SU-DHL-6 (cell line): ENCODE measurements around the gene THAP7.

ENCODE experiments used
- H2AFZ ChIP-seq: fragments of 200-600 bp; sonication (generic); 2 replicates; pipeline ENCODE4 v1.6.1; 2014; ENCODE audit warnings: low read depth, mild to moderate bottlenecking, moderate library complexity, mixed read lengths, antibody characterized with exemption, low read length; ENCODE audit not compliant: severe bottlenecking
- H3F3A ChIP-seq: fragments of 200-600 bp; shearing (Covaris generic); 2 replicates; pipeline ENCODE4 v1.6.0; 2016; ENCODE audit warnings: antibody characterized with exemption, mild to moderate bottlenecking; ENCODE audit not compliant: insufficient read depth
- H3K27ac ChIP-seq: fragments of 200-600 bp; sonication (generic); 2 replicates; pipeline ENCODE4 v1.5.1; 2016; ENCODE audit warnings: low read depth, mild to moderate bottlenecking, low read length, moderate library complexity, mixed read lengths
- H3K27me3 ChIP-seq: fragments of 200-600 bp; sonication (generic), shearing (Covaris generic); 2 replicates; pipeline ENCODE4 v1.6.0; 2014; ENCODE audit warnings: mild to moderate bottlenecking, low read length
- H3K36me3 ChIP-seq: fragments of 200-600 bp; sonication (generic); 2 replicates; pipeline ENCODE4 v1.6.1; 2014; ENCODE audit warnings: mild to moderate bottlenecking, low read length, mixed read lengths
- H3K4me2 ChIP-seq: fragments of 300-600, 200-600 bp; shearing (Covaris generic), sonication (generic); 2 replicates; pipeline ENCODE4 v1.6.0; 2014; ENCODE audit warnings: low read length, low read depth, mild to moderate bottlenecking; ENCODE audit not compliant: poor library complexity, severe bottlenecking
- H3K4me3 ChIP-seq: fragments of 200-600 bp; sonication (generic); 2 replicates; pipeline ENCODE4 v1.5.1; 2014; ENCODE audit warnings: antibody characterized with exemption, low read length, mild to moderate bottlenecking, mixed read lengths; ENCODE audit not compliant: insufficient read depth, poor library complexity, severe bottlenecking
- H3K79me2 ChIP-seq: fragments of 200-600 bp; sonication (generic); 2 replicates; pipeline ENCODE4 v1.6.1; 2014; ENCODE audit warnings: mild to moderate bottlenecking, low read length, moderate library complexity; ENCODE audit not compliant: insufficient read depth
- H3K9ac ChIP-seq: fragments of 200-600 bp; sonication (generic); 2 replicates; pipeline ENCODE4 v1.7.0; 2014; ENCODE audit warnings: mild to moderate bottlenecking, low read length
- H3K9me2 ChIP-seq: fragments of 200-600 bp; sonication (generic); replicated peaks from 2 replicates; pipeline ENCODE4 v1.6.1; 2014; ENCODE audit warnings: low read length; ENCODE audit not compliant: insufficient read depth
- H3K9me3 ChIP-seq: fragments of 200-600 bp; sonication (generic); 2 replicates; pipeline ENCODE4 v1.6.1; 2014; ENCODE audit warnings: low read length, mixed read lengths; ENCODE audit not compliant: insufficient read depth
- H4K20me1 ChIP-seq: fragments of 200-600 bp; sonication (generic); 2 replicates; pipeline ENCODE4 v1.6.1; 2014; ENCODE audit warnings: low read depth, mild to moderate bottlenecking, antibody characterized with exemption, low read length, moderate library complexity, mixed read lengths
- CTCF ChIP-seq: fragments of 200-600 bp; sonication (generic); IDR thresholded peaks from one replicate; pipeline ENCODE4 v1.5.1; 2017; ENCODE audit warnings: antibody characterized with exemption, mild to moderate bottlenecking, low read length, moderate library complexity; ENCODE audit not compliant: insufficient read depth, poor library complexity, severe bottlenecking
- EZH2phosphoT487 ChIP-seq: fragments of 200-600 bp; sonication (generic), shearing (Covaris generic); conservative IDR thresholded peaks from 2 replicates; pipeline ENCODE4 v1.6.1; 2018; ENCODE audit warnings: mild to moderate bottlenecking, antibody characterized with exemption, low read length, moderate library complexity, mixed read lengths

THAP7 gene

GRCh38 chr22:21016644-21017420 is 14.9 kb upstream of the THAP7 start:
- Histone ChIP-seq H3K4me2 (no peak overlapping the region), H3F3A (no peaks in the 10 kb centered on the region), H3K79me2 (no peaks in the 10 kb centered on the region), H4K20me1 (no peaks in the 10 kb centered on the region), H3K27ac (no peak overlapping the region), H3K4me3 (no peak overlapping the region), H3K27me3 (no peaks in the 10 kb centered on the region), H3K36me3 (no peaks in the 10 kb centered on the region), H3K9me3 (no peaks in the 10 kb centered on the region), H3K9ac (no peak overlapping the region), H3K9me2 (no peaks in the 10 kb centered on the region), H2AFZ (no peak overlapping the region)
- TF ChIP-seq CTCF (no peak), EZH2phosphoT487 (no peak)

- no peak for TF ChIP-seq CTCF
- no peak for TF ChIP-seq EZH2phosphoT487
- Histone ChIP-seq H3K9me3 (no peaks in the 10 kb centered on the region), H3K79me2 (no peaks in the 10 kb centered on the region), H3K27me3 (no peaks in the 10 kb centered on the region), H3K9ac (no peak overlapping the region), H3K9me2 (no peaks in the 10 kb centered on the region), H4K20me1 (no peaks in the 10 kb centered on the region), H2AFZ (no peak overlapping the region), H3K27ac (no peak overlapping the region), H3K36me3 (no peaks in the 10 kb centered on the region), H3K4me3 (no peak overlapping the region), H3K4me2 (no peak overlapping the region), H3F3A (no peaks in the 10 kb centered on the region)
These were observed 13.6 kb upstream of the THAP7 start for GRCh38 chr22:21015466-21016006.

GRCh38 chr22:21014726-21015465 is 13.0 kb upstream of the THAP7 start, which contains the start of gene P2RX6:
P2RX6 (plus strand) TSS chr22:21015165; CDS start chr22:21015175, 10 bp downstream.
- Histone ChIP-seq H3K4me3 (no peak within 1 kb of the TSS), H3K9ac (peak within 1 kb of the TSS; percentile 31; the same call in 1 of the 2 replicates), H3K27ac (no peak within 1 kb of the TSS), H3F3A (no peaks in the 10 kb centered on the region), H3K79me2 (no peaks in the 10 kb centered on the region), H3K9me3 (no peaks in the 10 kb centered on the region), H3K27me3 (no peaks in the 10 kb centered on the region), H4K20me1 (no peaks in the 10 kb centered on the region), H2AFZ (no peak within 1 kb of the TSS), H3K9me2 (no peaks in the 10 kb centered on the region), H3K36me3 (no peaks in the 10 kb centered on the region), H3K4me2 (peak within 1 kb of the TSS; percentile 45)
- no peak for TF ChIP-seq EZH2phosphoT487
- no peak for TF ChIP-seq CTCF
